IgD-negative memory B cell (primary cell): Measurements from ENCODE around the gene UAP1. TPM values are rescaled to one million over a fixed set of nuclear protein-coding genes. Genes with fewer than 3 reads are reported as not detected.

ENCODE experiments used
- H3K27ac Mint-ChIP-seq, 3 donors: one replicate each; pipeline ENCODE4 v1.8.0; 2020 to 2022; ENCODE audit warnings: mild to moderate bottlenecking in 3 of 3, mixed read lengths in 3 of 3, moderate library complexity in 1 of 3
- H3K27me3 Mint-ChIP-seq: one replicate; pipeline ENCODE4 v1.8.0; 2021; ENCODE audit warnings: mixed read lengths
- H3K36me3 Mint-ChIP-seq: one replicate; pipeline ENCODE4 v1.8.0; 2020; ENCODE audit warnings: mild to moderate bottlenecking, mixed read lengths
- H3K4me1 Mint-ChIP-seq, 3 donors: one replicate each; pipeline ENCODE4 v1.8.0; 2020 to 2022; ENCODE audit warnings: mixed read lengths in 3 of 3, mild to moderate bottlenecking in 1 of 3
- H3K4me3 Mint-ChIP-seq, 4 donors: one replicate each; pipeline ENCODE4 v1.8.0; 2020 to 2022; ENCODE audit warnings: mild to moderate bottlenecking in 4 of 4, mixed read lengths in 4 of 4, moderate library complexity in 3 of 4
- H3K9me3 Mint-ChIP-seq, 3 donors: one replicate each; pipeline ENCODE4 v1.8.0; 2020 to 2021; ENCODE audit warnings: mixed read lengths in 3 of 3, mild to moderate bottlenecking in 1 of 3
- polyA plus RNA-seq: library from polyadenylated mRNA; unstranded; fragments of 300-500 nt; fragmentation: Illumina TruSeq; gene quantifications from one replicate; pipeline ENCODE4 v1.2.3, GENCODE V29; 2021

Gene UAP1
- 28.4 TPM for polyA plus RNA-seq

- Mint-ChIP-seq H3K4me3 (peak within 1 kb of the TSS; percentile 94 to 99 (median 98)), H3K36me3 (no peaks in the 10 kb centered on the region), H3K27ac (peak within 1 kb of the TSS; percentile 63 to 97 (median 97)), H3K9me3 (no peaks in the 10 kb centered on the region), H3K4me1 (peaks cover 14 to 26% (median 17%) of the 10 kb centered on the region in 3 donors), H3K27me3 (no peaks in the 10 kb centered on the region)
Measured at GRCh38 chr1:162561616-162562469, at the start of gene UAP1. Gene UAP1 (plus strand): TSS chr1:162561722. CDS start chr1:162566069, 4,347 bp downstream.

- H3K4me3 Mint-ChIP-seq = no peak overlapping the region
- H3K9me3 Mint-ChIP-seq = no peaks in the 10 kb centered on the region
- no peaks in the 10 kb centered on the region for H3K27me3 Mint-ChIP-seq
- no peak overlapping the region for H3K27ac Mint-ChIP-seq
- peaks cover 18 to 23% (median 21%) of the 10 kb centered on the region in 3 donors for H3K4me1 Mint-ChIP-seq
- H3K36me3 Mint-ChIP-seq = peaks cover 5% of the 10 kb centered on the region
Measured at GRCh38 chr1:162527314-162527713, 34.2 kb upstream of the UAP1 start.

- Mint-ChIP-seq H3K36me3 (peaks cover 3% of the 10 kb centered on the region), H3K27ac (peak overlapping the region; percentile 13 to 95 (median 91)), H3K4me3 (peak overlapping the region; percentile 0 to 83 (median 27)), H3K9me3 (no peaks in the 10 kb centered on the region), H3K4me1 (peaks cover 19 to 23% (median 21%) of the 10 kb centered on the region in 3 donors), H3K27me3 (no peaks in the 10 kb centered on the region)
Measured at GRCh38 chr1:162530307-162530987, 31.1 kb upstream of the UAP1 start.

- peak overlapping the region in 3 of 4 donors; percentile 0 to 83 (median 1) for H3K4me3 Mint-ChIP-seq
- peaks cover 5% of the 10 kb centered on the region for H3K36me3 Mint-ChIP-seq
- no peaks in the 10 kb centered on the region for H3K27me3 Mint-ChIP-seq
- peaks cover 19 to 23% (median 21%) of the 10 kb centered on the region in 3 donors for H3K4me1 Mint-ChIP-seq
- no peaks in the 10 kb centered on the region for H3K9me3 Mint-ChIP-seq
- peak overlapping the region; percentile 13 to 95 (median 91) for H3K27ac Mint-ChIP-seq
Measured at GRCh38 chr1:162530988-162531319, 30.6 kb upstream of the UAP1 start.

DNA sequence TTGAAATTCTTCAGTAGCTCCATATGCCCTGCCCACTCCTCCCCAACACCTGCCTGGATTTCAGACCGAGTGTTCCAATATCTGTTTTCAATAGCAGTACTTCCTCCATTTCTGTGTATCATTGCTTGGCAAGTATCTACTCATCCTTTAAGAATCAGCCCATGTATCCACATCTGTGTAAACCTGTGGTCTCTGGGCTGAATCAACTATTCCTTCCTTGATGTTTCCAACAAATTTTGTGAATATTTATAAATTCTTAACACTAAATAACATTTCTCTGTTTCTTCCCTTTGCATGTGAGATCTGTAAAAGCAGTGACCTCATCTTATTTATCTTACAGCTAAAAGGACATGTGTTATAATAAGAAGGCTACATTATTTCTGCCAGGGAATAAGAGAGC lies 26.0 kb upstream of the UAP1 start:
- no peaks in the 10 kb centered on the region for H3K27me3 Mint-ChIP-seq
- H3K36me3 Mint-ChIP-seq = peaks cover 9% of the 10 kb centered on the region
- H3K9me3 Mint-ChIP-seq = no peaks in the 10 kb centered on the region
- H3K4me1 Mint-ChIP-seq = peaks cover 9 to 13% (median 10%) of the 10 kb centered on the region in 3 donors
- H3K4me3 Mint-ChIP-seq = no peak overlapping the region
- H3K27ac Mint-ChIP-seq = no peak overlapping the region

GRCh38 chr1:162536511-162536910 lies 25.0 kb upstream of the UAP1 start:
- H3K4me3 Mint-ChIP-seq = no peak overlapping the region
- no peak overlapping the region for H3K27ac Mint-ChIP-seq
- H3K4me1 Mint-ChIP-seq = peaks cover 4% of the 10 kb centered on the region in 3 donors
- H3K27me3 Mint-ChIP-seq = no peaks in the 10 kb centered on the region
- peaks cover 0 to 3% (median 1%) of the 10 kb centered on the region in 3 donors for H3K9me3 Mint-ChIP-seq
- peaks cover 13% of the 10 kb centered on the region for H3K36me3 Mint-ChIP-seq

- H3K4me1 Mint-ChIP-seq = peaks cover 0 to 1% (median 0%) of the 10 kb centered on the region in 3 donors
Measured at GRCh38 chr1:162537216-162537615, 24.3 kb upstream of the UAP1 start.

DNA sequence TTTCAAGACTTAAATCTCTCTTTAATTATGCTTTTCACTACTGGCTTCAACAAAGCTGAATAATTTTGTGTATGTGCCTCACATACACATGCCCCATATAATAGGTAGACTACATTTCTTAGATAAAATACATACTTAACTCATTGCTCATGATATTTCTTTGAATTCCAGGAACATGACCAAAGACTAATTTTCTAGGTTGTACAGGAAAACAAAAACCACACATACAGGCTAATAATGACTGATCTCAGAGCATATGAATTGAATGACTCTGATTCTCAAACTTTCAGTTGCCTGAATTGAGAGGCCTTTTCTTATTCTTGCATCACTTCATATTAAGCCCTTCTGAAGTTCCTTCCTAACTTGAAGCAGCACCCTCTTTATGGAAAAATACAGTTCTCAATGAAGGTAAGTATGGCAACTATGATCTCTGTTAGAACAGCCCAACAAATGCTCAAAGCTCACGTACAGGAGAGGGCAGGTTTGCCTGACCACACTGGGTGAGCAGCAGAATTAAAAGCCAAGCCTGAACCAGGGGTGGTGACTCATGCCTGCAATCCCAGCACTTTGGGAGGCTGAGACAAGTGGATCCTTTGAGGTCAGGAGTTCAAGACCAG lies 22.6 kb upstream of the UAP1 start:
- peaks cover 0 to 9% (median 1%) of the 10 kb centered on the region in 3 donors for H3K9me3 Mint-ChIP-seq
- peaks cover 13% of the 10 kb centered on the region for H3K36me3 Mint-ChIP-seq
- no peak overlapping the region for H3K27ac Mint-ChIP-seq
- H3K4me1 Mint-ChIP-seq = peaks cover 0 to 1% (median 0%) of the 10 kb centered on the region in 3 donors
- no peak overlapping the region for H3K4me3 Mint-ChIP-seq
- no peaks in the 10 kb centered on the region for H3K27me3 Mint-ChIP-seq

More at GRCh38 chr1:162537216-162537615, 24.3 kb upstream of the UAP1 start:
- Mint-ChIP-seq H3K27me3 (no peaks in the 10 kb centered on the region), H3K4me3 (no peak overlapping the region), H3K36me3 (peaks cover 13% of the 10 kb centered on the region), H3K9me3 (peaks cover 0 to 3% (median 1%) of the 10 kb centered on the region in 3 donors), H3K27ac (no peak overlapping the region)

- Mint-ChIP-seq H3K9me3 (peaks cover 0 to 9% (median 1%) of the 10 kb centered on the region in 3 donors), H3K4me3 (no peak overlapping the region), H3K27me3 (no peaks in the 10 kb centered on the region), H3K27ac (peak overlapping the region in 1 of 3 donors; percentile 6), H3K4me1 (no peaks in the 10 kb centered on the region), H3K36me3 (peaks cover 7% of the 10 kb centered on the region)
Measured at GRCh38 chr1:162541619-162542141, 19.8 kb upstream of the UAP1 start.

DNA sequence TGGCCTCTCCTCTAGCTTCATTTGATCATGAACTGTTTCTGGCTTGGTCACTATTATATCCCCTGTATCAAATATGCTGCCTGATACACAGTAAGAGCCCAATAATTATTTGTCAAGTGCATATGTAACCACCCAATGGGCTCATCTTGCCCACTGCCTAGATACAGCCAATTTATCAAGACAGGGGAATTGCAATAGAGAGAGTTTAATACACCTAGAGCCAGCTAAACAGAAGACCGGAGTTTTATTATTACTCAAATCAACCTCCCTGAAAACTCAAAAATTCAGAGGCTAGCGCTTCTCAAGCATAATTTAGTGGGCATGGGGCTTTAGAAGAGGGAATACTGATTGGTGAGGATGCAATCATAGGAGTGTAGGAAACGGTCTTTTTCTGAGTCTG lies 18.3 kb upstream of the UAP1 start:
- Mint-ChIP-seq H3K36me3 (peaks cover 7% of the 10 kb centered on the region), H3K27ac (no peak overlapping the region), H3K9me3 (peaks cover 0 to 9% (median 1%) of the 10 kb centered on the region in 3 donors), H3K27me3 (no peaks in the 10 kb centered on the region), H3K4me3 (no peak overlapping the region), H3K4me1 (no peaks in the 10 kb centered on the region)

GRCh38 chr1:162548170-162548569 lies 13.4 kb upstream of the UAP1 start:
- Mint-ChIP-seq H3K27ac (no peak overlapping the region), H3K9me3 (peaks cover 0 to 4% (median 0%) of the 10 kb centered on the region in 3 donors), H3K4me1 (no peaks in the 10 kb centered on the region), H3K27me3 (no peaks in the 10 kb centered on the region), H3K36me3 (no peaks in the 10 kb centered on the region), H3K4me3 (no peak overlapping the region)

DNA sequence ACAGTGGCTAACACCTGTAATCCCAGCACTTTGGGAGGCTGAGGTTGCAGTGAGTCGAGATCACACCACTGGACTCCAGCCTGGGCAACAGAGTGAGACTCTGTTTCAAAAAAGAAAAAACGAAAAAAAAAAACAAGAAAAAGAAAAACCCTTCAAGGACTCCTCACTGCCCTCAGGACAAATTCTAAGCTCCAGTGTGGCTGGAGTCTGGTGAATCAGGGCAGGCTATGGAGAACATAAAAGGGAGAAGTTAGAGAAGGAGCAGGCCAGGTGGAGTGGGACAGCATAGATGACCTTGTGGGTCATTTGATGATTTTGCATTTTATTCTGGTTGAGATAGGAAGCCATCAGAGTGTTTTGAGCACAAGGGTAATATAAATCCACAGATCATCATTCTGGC lies 12.5 kb upstream of the UAP1 start:
- H3K4me1 Mint-ChIP-seq = no peaks in the 10 kb centered on the region
- H3K36me3 Mint-ChIP-seq = no peaks in the 10 kb centered on the region
- no peaks in the 10 kb centered on the region for H3K27me3 Mint-ChIP-seq
- H3K27ac Mint-ChIP-seq = peak overlapping the region in 1 of 3 donors; percentile 39
- no peaks in the 10 kb centered on the region for H3K9me3 Mint-ChIP-seq
- no peak overlapping the region for H3K4me3 Mint-ChIP-seq

DNA sequence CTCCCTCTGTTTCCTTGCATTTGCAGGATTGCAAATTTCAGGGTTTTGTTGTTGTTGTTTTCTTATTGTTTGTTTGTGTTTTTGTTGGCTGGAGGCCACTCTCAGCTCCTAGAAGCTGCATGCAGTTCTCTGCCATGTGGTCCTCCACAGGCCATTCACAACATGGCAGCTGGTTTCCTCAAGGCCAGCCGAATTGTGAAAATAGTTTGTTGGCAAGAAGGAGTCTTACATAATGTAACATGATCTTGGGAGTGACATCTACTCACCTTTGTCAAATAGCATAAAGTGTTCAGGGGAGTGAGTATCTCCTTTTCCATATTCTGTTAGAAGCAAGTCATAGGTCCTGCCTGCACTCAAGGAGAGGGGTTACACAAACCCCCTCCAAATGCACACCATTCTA lies 10.6 kb upstream of the UAP1 start:
- H3K27ac Mint-ChIP-seq = no peak overlapping the region

GRCh38 chr1:162551969-162552683 lies 9.4 kb upstream of the UAP1 start:
- Mint-ChIP-seq H3K4me1 (no peaks in the 10 kb centered on the region), H3K4me3 (no peak overlapping the region), H3K27ac (peak overlapping the region in 1 of 3 donors; percentile 50), H3K36me3 (no peaks in the 10 kb centered on the region), H3K27me3 (no peaks in the 10 kb centered on the region), H3K9me3 (no peaks in the 10 kb centered on the region)

More for the DNA sequence above, 10.6 kb upstream of the UAP1 start:
- Mint-ChIP-seq H3K4me3 (no peak overlapping the region), H3K9me3 (no peaks in the 10 kb centered on the region), H3K4me1 (no peaks in the 10 kb centered on the region), H3K27me3 (no peaks in the 10 kb centered on the region), H3K36me3 (no peaks in the 10 kb centered on the region)
